ACHN (cell line): ENCODE data around the gene OR8G5.

ENCODE experiments used
- DNase-seq: peaks from one replicate; pipeline ENCODE4 v3.0.0-alpha.2; 2015
- in situ Hi-C: cut with HindIII; loops from 2 replicates; pipeline ENCODE4 v1.10.0; 2017; ENCODE audit warnings: low sequenced_read_pairs, low pct_ligation_motif_present, low pct_unique_long_range_greater_than_20kb

OR8G5 gene

GRCh38 chr11:124277804-124278203, 21.6 kb downstream of the OR8G5 start:
- in situ Hi-C loops: no loop called here
- no peak for DNase-seq

- DNase-seq: no peak
- in situ Hi-C loops: no loop called here
These were observed 22.1 kb downstream of the OR8G5 start for GRCh38 chr11:124278261-124278660.

GRCh38 chr11:124285610-124286344, 29.6 kb downstream of the OR8G5 start:
- DNase-seq: no peak
- in situ Hi-C loops: no loop called here

- no peak for DNase-seq
- in situ Hi-C loops: no loop called here
These were observed 38.5 kb downstream of the OR8G5 start for GRCh38 chr11:124294687-124295086.

GRCh38 chr11:124296016-124296415, 39.8 kb downstream of the OR8G5 start:
- in situ Hi-C loops: no loop called here
- no peak for DNase-seq

- in situ Hi-C loops: no loop called here
- DNase-seq: no peak
These were observed 41.7 kb downstream of the OR8G5 start for GRCh38 chr11:124297921-124298320.

GRCh38 chr11:124301548-124301947, 45.4 kb downstream of the OR8G5 start:
- in situ Hi-C loops: no loop called here
- no peak for DNase-seq

- DNase-seq: no peak
- in situ Hi-C loops: no loop called here
These were observed 46.4 kb downstream of the OR8G5 start for GRCh38 chr11:124302347-124303125.

GRCh38 chr11:124307093-124307492, 50.9 kb downstream of the OR8G5 start:
- DNase-seq: no peak
- in situ Hi-C loops: no loop called here

- no peak for DNase-seq
- in situ Hi-C loops: no loop called here
These were observed 54.5 kb downstream of the OR8G5 start for GRCh38 chr11:124310721-124311120.

- no peak for DNase-seq
- in situ Hi-C loops: no loop called here
These were observed 55.1 kb downstream of the OR8G5 start for GRCh38 chr11:124311269-124311668.

GRCh38 chr11:124311670-124312069, 55.5 kb downstream of the OR8G5 start:
- in situ Hi-C loops: no loop called here
- no peak for DNase-seq

GRCh38 chr11:124313131-124313530, 57.0 kb downstream of the OR8G5 start:
- in situ Hi-C loops: no loop called here
- no peak for DNase-seq

- in situ Hi-C loops: no loop called here
- DNase-seq: no peak
These were observed 57.7 kb downstream of the OR8G5 start, which contains the start of gene OR8D1 for GRCh38 chr11:124313849-124314248. Gene OR8D1, minus strand, starts transcription at chr11:124313949. Its CDS starts 3,183 bp downstream, at chr11:124310766.

GRCh38 chr11:124315052-124315451, 58.9 kb downstream of the OR8G5 start:
- no peak for DNase-seq

More at GRCh38 chr11:124315052-124315451, 58.9 kb downstream of the OR8G5 start:
- in situ Hi-C loops: no loop called here
